HTR-8/SVneo (cell line): ENCODE results near the gene STK24.
A peak's percentile ranks its signal among the peaks of the same experiment; 100 is the strongest.

ENCODE experiments used
- DNase-seq: peaks from one replicate; pipeline ENCODE4 v3.0.0; 2011; ENCODE audit warnings: low spot score, mixed read lengths; ENCODE audit not compliant: insufficient read length
- FAIRE-seq: peaks from 2 replicates; lab custom pipeline; 2011; peaks lifted over from hg19 to GRCh38; lab: Jason Lieb, UNC

STK24 gene

GRCh38 chr13:98536729-98537128, 40.2 kb downstream of the STK24 start:
- no peak for FAIRE-seq

GRCh38 chr13:98535501-98536354, 41.2 kb downstream of the STK24 start:
- FAIRE-seq (no peak), DNase-seq (no peak)

More at GRCh38 chr13:98536729-98537128, 40.2 kb downstream of the STK24 start:
- no peak for DNase-seq

- no peak for FAIRE-seq
- no peak for DNase-seq
Measured at GRCh38 chr13:98534821-98535220, 42.1 kb downstream of the STK24 start.

GRCh38 chr13:98533912-98534311, 43.0 kb downstream of the STK24 start:
- FAIRE-seq, result no peak
- DNase-seq, result no peak

- no peak for DNase-seq
- FAIRE-seq, result peak; percentile 20
Measured at GRCh38 chr13:98532254-98532653, 44.7 kb downstream of the STK24 start.

- FAIRE-seq, result no peak
- DNase-seq, result no peak
Measured at GRCh38 chr13:98530217-98530616, 46.7 kb downstream of the STK24 start.

- no peak for FAIRE-seq
- no peak for DNase-seq
Measured at GRCh38 chr13:98529171-98529570, 47.7 kb downstream of the STK24 start.

- DNase-seq, result no peak
Measured at GRCh38 chr13:98528663-98529064, 48.2 kb downstream of the STK24 start.

GRCh38 chr13:98527526-98527925, 49.4 kb downstream of the STK24 start:
- DNase-seq (no peak), FAIRE-seq (no peak)

More at GRCh38 chr13:98528663-98529064, 48.2 kb downstream of the STK24 start:
- FAIRE-seq, result no peak

GRCh38 chr13:98526182-98526512, 50.8 kb downstream of the STK24 start:
- DNase-seq, result no peak
- no peak for FAIRE-seq

- no peak for DNase-seq
- no peak for FAIRE-seq
Measured at GRCh38 chr13:98525456-98526181, 51.3 kb downstream of the STK24 start.

GRCh38 chr13:98524793-98525192, 52.1 kb downstream of the STK24 start:
- DNase-seq (no peak), FAIRE-seq (no peak)

- DNase-seq, result no peak
- no peak for FAIRE-seq
Measured at GRCh38 chr13:98524391-98524790, 52.5 kb downstream of the STK24 start.

GRCh38 chr13:98523455-98524102, 53.3 kb downstream of the STK24 start:
- FAIRE-seq, result no peak

GRCh38 chr13:98522371-98522770, 54.5 kb downstream of the STK24 start:
- DNase-seq (no peak), FAIRE-seq (no peak)

More at GRCh38 chr13:98523455-98524102, 53.3 kb downstream of the STK24 start:
- DNase-seq, result no peak

- no peak for DNase-seq
- FAIRE-seq, result no peak
Measured at GRCh38 chr13:98521461-98522247, 55.3 kb downstream of the STK24 start.

- FAIRE-seq, result no peak
- DNase-seq, result no peak
Measured at GRCh38 chr13:98520674-98521449, 56.0 kb downstream of the STK24 start.

GRCh38 chr13:98519976-98520375, 56.9 kb downstream of the STK24 start:
- no peak for DNase-seq
- FAIRE-seq, result no peak

- DNase-seq (no peak), FAIRE-seq (no peak)
Measured at GRCh38 chr13:98517576-98518310, 59.2 kb downstream of the STK24 start.
